Upper lobe of left lung (tissue), 4 donors: ENCODE measurements around the gene TDRD12.

Experiments
- POLR2AphosphoS5 ChIP-seq, 2 donors: sonication (generic); formaldehyde crosslinking; IDR thresholded peaks; one replicate each; pipeline ENCODE4 v1.5.1; 2017; ENCODE audit warnings: antibody characterized with exemption in 2 of 2
- TF ChIP-seq, protein P1 (sequence below), 6 experiments: fragments of 450-650 bp in 4 of 6; fragments of 200-600 bp in 2 of 6; sonication (generic) in 2 of 6; IDR thresholded peaks; one replicate each; pipeline ENCODE4 v1.5.1; 2016 to 2019; ENCODE audit warnings: antibody characterized with exemption in 6 of 6

DNA sequence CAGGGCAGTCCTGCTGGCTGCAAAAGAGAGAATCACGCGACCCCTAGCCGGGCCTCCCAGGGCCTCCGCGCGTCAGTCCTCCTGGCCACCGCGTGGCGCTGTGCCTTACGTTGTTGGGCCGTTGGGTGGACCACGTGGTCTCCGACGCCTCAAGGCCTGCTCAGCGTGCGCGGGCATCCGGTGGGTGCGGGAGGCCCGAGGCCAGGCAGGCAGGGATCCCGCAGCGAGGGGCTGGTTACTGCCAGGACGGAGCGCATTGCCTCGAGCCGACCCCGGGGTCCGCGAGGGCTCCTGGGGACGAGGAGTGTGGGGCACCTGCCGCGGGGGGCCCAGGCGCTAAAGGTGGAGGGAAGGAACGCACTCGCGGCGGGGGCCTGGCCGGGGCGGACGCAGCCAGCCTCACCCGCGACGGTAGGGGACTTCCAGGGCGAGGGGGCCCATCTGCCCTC, at the start of gene TDRD12:
- TF ChIP-seq, protein P1, sequence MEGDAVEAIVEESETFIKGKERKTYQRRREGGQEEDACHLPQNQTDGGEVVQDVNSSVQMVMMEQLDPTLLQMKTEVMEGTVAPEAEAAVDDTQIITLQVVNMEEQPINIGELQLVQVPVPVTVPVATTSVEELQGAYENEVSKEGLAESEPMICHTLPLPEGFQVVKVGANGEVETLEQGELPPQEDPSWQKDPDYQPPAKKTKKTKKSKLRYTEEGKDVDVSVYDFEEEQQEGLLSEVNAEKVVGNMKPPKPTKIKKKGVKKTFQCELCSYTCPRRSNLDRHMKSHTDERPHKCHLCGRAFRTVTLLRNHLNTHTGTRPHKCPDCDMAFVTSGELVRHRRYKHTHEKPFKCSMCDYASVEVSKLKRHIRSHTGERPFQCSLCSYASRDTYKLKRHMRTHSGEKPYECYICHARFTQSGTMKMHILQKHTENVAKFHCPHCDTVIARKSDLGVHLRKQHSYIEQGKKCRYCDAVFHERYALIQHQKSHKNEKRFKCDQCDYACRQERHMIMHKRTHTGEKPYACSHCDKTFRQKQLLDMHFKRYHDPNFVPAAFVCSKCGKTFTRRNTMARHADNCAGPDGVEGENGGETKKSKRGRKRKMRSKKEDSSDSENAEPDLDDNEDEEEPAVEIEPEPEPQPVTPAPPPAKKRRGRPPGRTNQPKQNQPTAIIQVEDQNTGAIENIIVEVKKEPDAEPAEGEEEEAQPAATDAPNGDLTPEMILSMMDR (IDR thresholded peaks at IDR 0.05), result no peak
- no peak for TF ChIP-seq POLR2AphosphoS5 (IDR thresholded peaks at IDR 0.05)
